ACC112 (cell line): ENCODE data around the gene SAT1.

Source experiments
- H2AFZ ChIP-seq: fragments of 200-600 bp; sonication (generic); one replicate; pipeline ENCODE4 v1.6.0; 2017; ENCODE audit warnings: antibody characterized with exemption, low read length; ENCODE audit not compliant: unreplicated experiment
- H3K27ac ChIP-seq: fragments of 200-600 bp; sonication (generic); 2 replicates; pipeline ENCODE4 v1.5.1; 2014; ENCODE audit warnings: low read depth, mild to moderate bottlenecking, antibody characterized with exemption, low read length, moderate library complexity
- H3K27me3 ChIP-seq: fragments of 200-600 bp; sonication (generic); 2 replicates; pipeline ENCODE4 v1.6.1; 2014; ENCODE audit warnings: mild to moderate bottlenecking, antibody characterized with exemption, low read length, moderate library complexity, mixed read lengths; ENCODE audit not compliant: insufficient read depth
- H3K36me3 ChIP-seq: fragments of 200-600 bp; sonication (generic); 2 replicates; pipeline ENCODE4 v1.6.1; 2016; ENCODE audit warnings: mild to moderate bottlenecking, antibody characterized with exemption, low read length, moderate library complexity, mixed read lengths; ENCODE audit not compliant: insufficient read depth
- H3K4me1 ChIP-seq: fragments of 200-600 bp; sonication (generic); one replicate; pipeline ENCODE4 v1.6.1; 2016; ENCODE audit warnings: low read length, mixed read lengths; ENCODE audit not compliant: insufficient read depth, unreplicated experiment, control insufficient read depth
- H3K4me3 ChIP-seq: fragments of 200-600 bp; sonication (generic); 2 replicates; pipeline ENCODE4 v1.5.1; 2014; ENCODE audit warnings: mild to moderate bottlenecking, low read depth, low read length
- H3K79me2 ChIP-seq: fragments of 200-600 bp; sonication (generic); one replicate; pipeline ENCODE4 v1.6.0; 2016; ENCODE audit warnings: low read length; ENCODE audit not compliant: control insufficient read depth, unreplicated experiment, insufficient read depth

Gene SAT1

GRCh38 chrX:23776363-23776762 is 6.6 kb upstream of the SAT1 start:
- Histone ChIP-seq H3K27ac (no peak overlapping the region), H2AFZ (no peak overlapping the region), H3K27me3 (no peaks in the 10 kb centered on the region), H3K79me2 (no peaks in the 10 kb centered on the region), H3K4me3 (no peak overlapping the region), H3K36me3 (no peaks in the 10 kb centered on the region), H3K4me1 (peaks cover 17% of the 10 kb centered on the region)

GRCh38 chrX:23779025-23779424 is 3.9 kb upstream of the SAT1 start:
- Histone ChIP-seq H3K27ac (peak overlapping the region; percentile 75), H3K79me2 (peaks cover 7% of the 10 kb centered on the region), H3K4me1 (peaks cover 24% of the 10 kb centered on the region), H2AFZ (peak overlapping the region; percentile 25), H3K27me3 (no peaks in the 10 kb centered on the region), H3K4me3 (no peak overlapping the region), H3K36me3 (peaks cover 5% of the 10 kb centered on the region)

GRCh38 chrX:23782455-23782854 is 518 bp upstream of the SAT1 start:
- H3K79me2 ChIP-seq, result peaks cover 19% of the 10 kb centered on the region
- peak overlapping the region; percentile 99 for H3K4me3 ChIP-seq
- no peaks in the 10 kb centered on the region for H3K27me3 ChIP-seq
- peaks cover 26% of the 10 kb centered on the region for H3K36me3 ChIP-seq
- H3K27ac ChIP-seq, result peak overlapping the region; percentile 100
- H2AFZ ChIP-seq, result peak overlapping the region; percentile 98
- peaks cover 38% of the 10 kb centered on the region for H3K4me1 ChIP-seq

- H3K27ac ChIP-seq, result peak overlapping the region; percentile 100
- peaks cover 34% of the 10 kb centered on the region for H3K4me1 ChIP-seq
- H3K36me3 ChIP-seq, result peaks cover 26% of the 10 kb centered on the region
- H3K27me3 ChIP-seq, result no peaks in the 10 kb centered on the region
- no peak overlapping the region for H2AFZ ChIP-seq
- H3K4me3 ChIP-seq, result peak overlapping the region; percentile 99
- peaks cover 19% of the 10 kb centered on the region for H3K79me2 ChIP-seq
Measured at GRCh38 chrX:23783589-23784469, 856 bp downstream of the SAT1 start.

- Histone ChIP-seq H3K27me3 (no peaks in the 10 kb centered on the region), H2AFZ (no peak overlapping the region), H3K79me2 (peaks cover 19% of the 10 kb centered on the region), H3K36me3 (peaks cover 26% of the 10 kb centered on the region), H3K4me1 (peaks cover 29% of the 10 kb centered on the region), H3K4me3 (peak overlapping the region; percentile 99), H3K27ac (peak overlapping the region; percentile 100)
Measured at GRCh38 chrX:23784470-23785331, 1.7 kb downstream of the SAT1 start.

- no peak overlapping the region for H2AFZ ChIP-seq
- peaks cover 19% of the 10 kb centered on the region for H3K79me2 ChIP-seq
- H3K4me1 ChIP-seq, result peaks cover 27% of the 10 kb centered on the region
- H3K4me3 ChIP-seq, result peak overlapping the region; percentile 99
- no peaks in the 10 kb centered on the region for H3K27me3 ChIP-seq
- H3K27ac ChIP-seq, result peak overlapping the region; percentile 100
- peaks cover 26% of the 10 kb centered on the region for H3K36me3 ChIP-seq
Measured at GRCh38 chrX:23785580-23785979, 2.6 kb downstream of the SAT1 start.

- Histone ChIP-seq H2AFZ (no peak overlapping the region), H3K27ac (peak overlapping the region; percentile 100), H3K79me2 (peaks cover 19% of the 10 kb centered on the region), H3K27me3 (no peaks in the 10 kb centered on the region), H3K4me3 (peak overlapping the region; percentile 99; the same call in 1 of the 2 replicates), H3K4me1 (peaks cover 25% of the 10 kb centered on the region), H3K36me3 (peaks cover 26% of the 10 kb centered on the region)
Measured at GRCh38 chrX:23786268-23786815, 3.4 kb downstream of the SAT1 start.

GRCh38 chrX:23787745-23788118 is 4.8 kb downstream of the SAT1 start:
- no peak overlapping the region for H3K4me3 ChIP-seq
- H3K27me3 ChIP-seq, result no peaks in the 10 kb centered on the region
- peak overlapping the region; percentile 9 for H3K27ac ChIP-seq

GRCh38 chrX:23788521-23788920 is 5.5 kb downstream of the SAT1 start:
- H2AFZ ChIP-seq, result no peak overlapping the region

More at GRCh38 chrX:23787745-23788118, 4.8 kb downstream of the SAT1 start:
- Histone ChIP-seq H3K4me1 (peaks cover 14% of the 10 kb centered on the region), H3K36me3 (peaks cover 26% of the 10 kb centered on the region), H3K79me2 (peaks cover 19% of the 10 kb centered on the region), H2AFZ (no peak overlapping the region)

GRCh38 chrX:23788946-23789345 is 6.0 kb downstream of the SAT1 start:
- Histone ChIP-seq H2AFZ (no peak overlapping the region), H3K27me3 (no peaks in the 10 kb centered on the region), H3K4me3 (no peak overlapping the region), H3K36me3 (peaks cover 22% of the 10 kb centered on the region), H3K27ac (no peak overlapping the region), H3K4me1 (peaks cover 14% of the 10 kb centered on the region), H3K79me2 (peaks cover 13% of the 10 kb centered on the region)

More at GRCh38 chrX:23788521-23788920, 5.5 kb downstream of the SAT1 start:
- Histone ChIP-seq H3K4me3 (no peak overlapping the region), H3K4me1 (peaks cover 14% of the 10 kb centered on the region), H3K79me2 (peaks cover 18% of the 10 kb centered on the region), H3K27ac (peak overlapping the region; percentile 9; the same call in 1 of the 2 replicates), H3K36me3 (peaks cover 26% of the 10 kb centered on the region), H3K27me3 (no peaks in the 10 kb centered on the region)
